HepG2 (cell line): ENCODE results near the gene FETUB. TPM values are rescaled to one million over a fixed set of nuclear protein-coding genes. Genes with fewer than 3 reads are reported as not detected.
A peak's percentile ranks its signal among the peaks of the same experiment; 100 is the strongest.
"Not testable (repeated sequence)": the region's sequence is repeated elsewhere in the genome, so short reads cannot be mapped to it uniquely, and the experiment has no call there.

ENCODE experiments used
- BORCS8-MEF2B ChIP-seq: sonication (generic); formaldehyde crosslinking; IDR thresholded peaks from 2 replicates; pipeline ENCODE4 v1.8.0; 2022; ENCODE audit warnings: mild to moderate bottlenecking, missing genetic modification reagents
- HDAC2 ChIP-seq: sonication (generic); formaldehyde crosslinking; IDR thresholded peaks from 2 replicates; pipeline ENCODE4 v1.4.0; 2020; ENCODE audit warnings: missing genetic modification reagents
- NR2C2 ChIP-seq: sonication (generic); formaldehyde crosslinking; IDR thresholded peaks from 2 replicates; pipeline ENCODE4 v1.4.0; 2020; ENCODE audit warnings: missing genetic modification reagents, mild to moderate bottlenecking, moderate library complexity, borderline replicate concordance
- SOX6 ChIP-seq, 2 experiments: fragments of 450-650 bp in 1 of 2; sonication (generic) in 1 of 2; formaldehyde crosslinking in 1 of 2; IDR thresholded peaks; 2 replicates each; pipeline versions ENCODE4 v1.4.0 to v1.6.1; 2017 to 2020; ENCODE audit warnings: antibody characterized with exemption in 1 of 2, mild to moderate bottlenecking in 1 of 2, missing genetic modification reagents in 1 of 2
- TBX3 ChIP-seq: fragments of 450-650 bp; IDR thresholded peaks from 2 replicates; pipeline ENCODE4 v1.6.1; 2017; ENCODE audit warnings: antibody characterized with exemption, mild to moderate bottlenecking, inconsistent platforms, borderline replicate concordance
- THAP11 ChIP-seq: IDR thresholded peaks from 2 replicates; pipeline ENCODE4 v1.6.1; 2016; ENCODE audit warnings: missing biosample characterization, missing genetic modification reagents
- YEATS2 ChIP-seq: sonication (generic); formaldehyde crosslinking; IDR thresholded peaks from 2 replicates; pipeline ENCODE4 v1.4.0; 2020; ENCODE audit warnings: missing genetic modification reagents, borderline replicate concordance
- polyA plus RNA-seq, 8 experiments: library from polyadenylated mRNA; depleted of rRNA in 3 of 8; stranded (reverse) in 7 of 8; unstranded in 1 of 8; fragments of >200 nt; fragmentation: Illumina TruSeq in 4 of 8; extraction: Trizol in 4 of 8; gene quantifications; 2 replicates each; pipeline versions ENCODE4 v1.2.1 to v1.2.3, GENCODE V29; 2011 to 2016; ENCODE audit warnings: low read depth in 4 of 8, missing spikeins in 1 of 8, mixed read lengths in 1 of 8; ENCODE audit not compliant: insufficient read depth in 1 of 8
- total RNA-seq, 5 experiments: library from RNA; depleted of rRNA; stranded (reverse); fragments of >200 nt; fragmentation: Illumina TruSeq; extraction: Trizol; gene quantifications; 2 replicates each; pipeline ENCODE4 v1.2.3, GENCODE V29; 2016; ENCODE audit warnings: low read depth in 1 of 5
- TF ChIP-seq, protein P1 (sequence below): sonication (generic); formaldehyde crosslinking; IDR thresholded peaks from 2 replicates; pipeline ENCODE4 v1.5.1; 2020; ENCODE audit warnings: mild to moderate bottlenecking, missing genetic modification reagents
- TF ChIP-seq, protein P2 (sequence below): sonication (generic); formaldehyde crosslinking; IDR thresholded peaks from 2 replicates; pipeline ENCODE4 v1.5.1; 2020; ENCODE audit warnings: mild to moderate bottlenecking, missing genetic modification reagents, borderline replicate concordance
- TF ChIP-seq, protein P3 (sequence below): sonication (generic); formaldehyde crosslinking; IDR thresholded peaks from 2 replicates; pipeline ENCODE4 v1.8.1; 2022; ENCODE audit warnings: low read depth, mild to moderate bottlenecking, missing genetic modification reagents

FETUB gene
- total and polyA plus RNA-seq, 2 of the 13 experiments (the other 11 are each of a cell fraction or from before 2014, with no cell fraction given): 2.1 to 4.4 TPM

DNA sequence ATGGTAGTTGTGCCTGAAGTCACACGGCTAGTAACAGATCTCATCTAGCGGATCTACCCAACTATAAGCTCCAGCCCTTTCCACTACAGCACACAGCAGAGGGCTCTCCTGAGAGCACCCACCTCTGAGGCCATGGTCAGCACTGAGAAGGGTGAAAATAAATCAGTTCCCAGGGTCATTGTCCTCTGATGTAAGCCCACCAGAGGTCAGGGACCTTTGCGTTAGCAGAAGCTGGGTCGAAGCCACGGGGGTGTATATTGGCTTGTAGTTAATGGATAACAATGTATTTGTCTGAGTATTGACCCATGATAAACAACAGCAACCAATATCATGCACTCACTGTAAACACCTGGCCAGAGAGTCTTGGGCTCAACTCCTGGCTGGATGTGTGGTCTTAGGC lies 6.0 kb upstream of the FETUB start (continued):
- TF ChIP-seq HDAC2 (CRISPR knock-in tag): peak; percentile 97
- TF ChIP-seq SOX6 (IDR thresholded peaks at IDR 0.05): not testable (repeated sequence)
- TF ChIP-seq SOX6 (CRISPR knock-in tag; IDR thresholded peaks at IDR 0.05): peak; percentile 97
- peak; percentile 44; the same call in 1 of the 2 replicates for TF ChIP-seq YEATS2 (CRISPR knock-in tag)
- TF ChIP-seq THAP11 (CRISPR knock-in tag): peak; percentile 74
- TF ChIP-seq TBX3: peak; percentile 88
- TF ChIP-seq, protein P1, sequence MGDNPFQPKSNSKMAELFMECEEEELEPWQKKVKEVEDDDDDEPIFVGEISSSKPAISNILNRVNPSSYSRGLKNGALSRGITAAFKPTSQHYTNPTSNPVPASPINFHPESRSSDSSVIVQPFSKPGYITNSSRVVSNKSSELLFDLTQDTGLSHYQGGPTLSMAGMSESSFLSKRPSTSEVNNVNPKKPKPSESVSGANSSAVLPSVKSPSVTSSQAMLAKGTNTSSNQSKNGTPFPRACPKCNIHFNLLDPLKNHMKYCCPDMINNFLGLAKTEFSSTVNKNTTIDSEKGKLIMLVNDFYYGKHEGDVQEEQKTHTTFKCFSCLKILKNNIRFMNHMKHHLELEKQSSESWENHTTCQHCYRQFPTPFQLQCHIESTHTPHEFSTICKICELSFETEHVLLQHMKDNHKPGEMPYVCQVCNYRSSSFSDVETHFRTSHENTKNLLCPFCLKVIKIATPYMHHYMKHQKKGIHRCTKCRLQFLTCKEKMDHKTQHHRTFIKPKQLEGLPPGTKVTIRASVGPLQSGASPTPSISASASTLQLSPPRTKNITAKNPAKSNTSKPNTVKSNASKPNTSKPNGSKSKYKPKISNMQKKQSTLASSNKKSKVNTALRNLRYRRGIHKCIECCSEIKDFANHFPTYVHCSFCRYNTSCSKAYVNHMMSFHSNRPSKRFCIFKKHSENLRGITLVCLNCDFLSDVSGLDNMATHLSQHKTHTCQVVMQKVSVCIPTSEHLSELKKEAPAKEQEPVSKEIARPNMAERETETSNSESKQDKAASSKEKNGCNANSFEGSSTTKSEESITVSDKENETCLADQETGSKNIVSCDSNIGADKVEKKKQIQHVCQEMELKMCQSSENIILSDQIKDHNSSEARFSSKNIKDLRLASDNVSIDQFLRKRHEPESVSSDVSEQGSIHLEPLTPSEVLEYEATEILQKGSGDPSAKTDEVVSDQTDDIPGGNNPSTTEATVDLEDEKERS: 0 out of 2 replicates have a peak, but pooled peaks have one; percentile 27
- TF ChIP-seq, protein P2, sequence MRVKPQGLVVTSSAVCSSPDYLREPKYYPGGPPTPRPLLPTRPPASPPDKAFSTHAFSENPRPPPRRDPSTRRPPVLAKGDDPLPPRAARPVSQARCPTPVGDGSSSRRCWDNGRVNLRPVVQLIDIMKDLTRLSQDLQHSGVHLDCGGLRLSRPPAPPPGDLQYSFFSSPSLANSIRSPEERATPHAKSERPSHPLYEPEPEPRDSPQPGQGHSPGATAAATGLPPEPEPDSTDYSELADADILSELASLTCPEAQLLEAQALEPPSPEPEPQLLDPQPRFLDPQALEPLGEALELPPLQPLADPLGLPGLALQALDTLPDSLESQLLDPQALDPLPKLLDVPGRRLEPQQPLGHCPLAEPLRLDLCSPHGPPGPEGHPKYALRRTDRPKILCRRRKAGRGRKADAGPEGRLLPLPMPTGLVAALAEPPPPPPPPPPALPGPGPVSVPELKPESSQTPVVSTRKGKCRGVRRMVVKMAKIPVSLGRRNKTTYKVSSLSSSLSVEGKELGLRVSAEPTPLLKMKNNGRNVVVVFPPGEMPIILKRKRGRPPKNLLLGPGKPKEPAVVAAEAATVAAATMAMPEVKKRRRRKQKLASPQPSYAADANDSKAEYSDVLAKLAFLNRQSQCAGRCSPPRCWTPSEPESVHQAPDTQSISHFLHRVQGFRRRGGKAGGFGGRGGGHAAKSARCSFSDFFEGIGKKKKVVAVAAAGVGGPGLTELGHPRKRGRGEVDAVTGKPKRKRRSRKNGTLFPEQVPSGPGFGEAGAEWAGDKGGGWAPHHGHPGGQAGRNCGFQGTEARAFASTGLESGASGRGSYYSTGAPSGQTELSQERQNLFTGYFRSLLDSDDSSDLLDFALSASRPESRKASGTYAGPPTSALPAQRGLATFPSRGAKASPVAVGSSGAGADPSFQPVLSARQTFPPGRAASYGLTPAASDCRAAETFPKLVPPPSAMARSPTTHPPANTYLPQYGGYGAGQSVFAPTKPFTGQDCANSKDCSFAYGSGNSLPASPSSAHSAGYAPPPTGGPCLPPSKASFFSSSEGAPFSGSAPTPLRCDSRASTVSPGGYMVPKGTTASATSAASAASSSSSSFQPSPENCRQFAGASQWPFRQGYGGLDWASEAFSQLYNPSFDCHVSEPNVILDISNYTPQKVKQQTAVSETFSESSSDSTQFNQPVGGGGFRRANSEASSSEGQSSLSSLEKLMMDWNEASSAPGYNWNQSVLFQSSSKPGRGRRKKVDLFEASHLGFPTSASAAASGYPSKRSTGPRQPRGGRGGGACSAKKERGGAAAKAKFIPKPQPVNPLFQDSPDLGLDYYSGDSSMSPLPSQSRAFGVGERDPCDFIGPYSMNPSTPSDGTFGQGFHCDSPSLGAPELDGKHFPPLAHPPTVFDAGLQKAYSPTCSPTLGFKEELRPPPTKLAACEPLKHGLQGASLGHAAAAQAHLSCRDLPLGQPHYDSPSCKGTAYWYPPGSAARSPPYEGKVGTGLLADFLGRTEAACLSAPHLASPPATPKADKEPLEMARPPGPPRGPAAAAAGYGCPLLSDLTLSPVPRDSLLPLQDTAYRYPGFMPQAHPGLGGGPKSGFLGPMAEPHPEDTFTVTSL: peak; percentile 84; the same call in 1 of the 2 replicates
- peak; percentile 63; the same call in 1 of the 2 replicates for TF ChIP-seq BORCS8-MEF2B (CRISPR knock-in tag)
- TF ChIP-seq, protein P3, sequence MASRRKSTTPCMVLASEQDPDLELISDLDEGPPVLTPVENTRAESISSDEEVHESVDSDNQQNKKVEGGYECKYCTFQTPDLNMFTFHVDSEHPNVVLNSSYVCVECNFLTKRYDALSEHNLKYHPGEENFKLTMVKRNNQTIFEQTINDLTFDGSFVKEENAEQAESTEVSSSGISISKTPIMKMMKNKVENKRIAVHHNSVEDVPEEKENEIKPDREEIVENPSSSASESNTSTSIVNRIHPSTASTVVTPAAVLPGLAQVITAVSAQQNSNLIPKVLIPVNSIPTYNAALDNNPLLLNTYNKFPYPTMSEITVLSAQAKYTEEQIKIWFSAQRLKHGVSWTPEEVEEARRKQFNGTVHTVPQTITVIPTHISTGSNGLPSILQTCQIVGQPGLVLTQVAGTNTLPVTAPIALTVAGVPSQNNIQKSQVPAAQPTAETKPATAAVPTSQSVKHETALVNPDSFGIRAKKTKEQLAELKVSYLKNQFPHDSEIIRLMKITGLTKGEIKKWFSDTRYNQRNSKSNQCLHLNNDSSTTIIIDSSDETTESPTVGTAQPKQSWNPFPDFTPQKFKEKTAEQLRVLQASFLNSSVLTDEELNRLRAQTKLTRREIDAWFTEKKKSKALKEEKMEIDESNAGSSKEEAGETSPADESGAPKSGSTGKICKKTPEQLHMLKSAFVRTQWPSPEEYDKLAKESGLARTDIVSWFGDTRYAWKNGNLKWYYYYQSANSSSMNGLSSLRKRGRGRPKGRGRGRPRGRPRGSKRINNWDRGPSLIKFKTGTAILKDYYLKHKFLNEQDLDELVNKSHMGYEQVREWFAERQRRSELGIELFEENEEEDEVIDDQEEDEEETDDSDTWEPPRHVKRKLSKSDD: peak; percentile 48; the same call in 1 of the 2 replicates
- TF ChIP-seq NR2C2 (CRISPR knock-in tag): peak; percentile 83
